Fibroblast of lung (primary cell): ENCODE results near the gene WDR72. TPM values are rescaled to one million over a fixed set of nuclear protein-coding genes. Genes with fewer than 3 reads are reported as not detected.

Experiments
- DNase-seq, 2 donors: peaks; one replicate each; pipeline versions ENCODE4 v3.0.0 to v3.0.0-alpha.2; 2010; ENCODE audit warnings: low read depth in 2 of 2
- H2AFZ ChIP-seq: 2 replicates; pipeline ENCODE4 v1.5.1; 2012; ENCODE audit warnings: low read length, control low read depth, inconsistent platforms
- H3K27ac ChIP-seq: 2 replicates; pipeline ENCODE4 v1.5.1; 2011; ENCODE audit warnings: low read length, control low read depth; ENCODE audit not compliant: insufficient read depth
- H3K27me3 ChIP-seq: 2 replicates; pipeline ENCODE4 v1.5.1; 2011; ENCODE audit warnings: mild to moderate bottlenecking, low read length; ENCODE audit not compliant: control insufficient read depth, insufficient read depth
- H3K36me3 ChIP-seq: 2 replicates; pipeline ENCODE4 v1.5.1; 2011; ENCODE audit warnings: low read length; ENCODE audit not compliant: control insufficient read depth, insufficient read depth
- H3K4me1 ChIP-seq: 2 replicates; pipeline ENCODE4 v1.5.1; 2011; ENCODE audit warnings: low read length; ENCODE audit not compliant: control insufficient read depth, insufficient read depth; ENCODE audit errors: extremely low read depth
- H3K4me2 ChIP-seq: 2 replicates; pipeline ENCODE4 v1.5.1; 2011; ENCODE audit warnings: low read length, control low read depth; ENCODE audit not compliant: insufficient read depth; ENCODE audit errors: extremely low read depth
- H3K4me3 ChIP-seq, 4 experiments: fragments of 200-600 bp in 1 of 4; sonication (generic) in 1 of 4; replicated peaks in 1 of 4; 2 replicates each; pipeline ENCODE4 v1.5.1; 2011 to 2016; ENCODE audit warnings: low read length in 4 of 4, low read depth in 3 of 4, mild to moderate bottlenecking in 3 of 4, control low read depth in 2 of 4, inconsistent platforms in 1 of 4, mixed read lengths in 1 of 4; ENCODE audit not compliant: insufficient read depth in 1 of 4; ENCODE audit errors: control extremely low read depth in 1 of 4
- H3K79me2 ChIP-seq: 2 replicates; pipeline ENCODE4 v1.5.1; 2012; ENCODE audit warnings: mild to moderate bottlenecking, low read length, inconsistent platforms; ENCODE audit not compliant: control insufficient read depth, insufficient read depth
- H3K9ac ChIP-seq: 2 replicates; pipeline ENCODE4 v1.5.1; 2011; ENCODE audit warnings: mild to moderate bottlenecking, low read length, control low read depth; ENCODE audit not compliant: insufficient read depth
- H3K9me3 ChIP-seq: 2 replicates; pipeline ENCODE4 v1.5.1; 2012; ENCODE audit warnings: low read depth, low read length; ENCODE audit not compliant: control insufficient read depth, insufficient read depth
- H4K20me1 ChIP-seq: 2 replicates; pipeline ENCODE4 v1.5.1; 2011; ENCODE audit warnings: low read length; ENCODE audit not compliant: control insufficient read depth, insufficient read depth; ENCODE audit errors: extremely low read depth
- CTCF ChIP-seq, 2 donors: IDR thresholded peaks in 1 of 2; conservative IDR thresholded peaks in 1 of 2; 1 replicate in 1 of 2; 2 replicates in 1 of 2; pipeline ENCODE4 v1.5.1; 2011 to 2012; ENCODE audit warnings: low read length in 2 of 2, control low read depth in 1 of 2, inconsistent platforms in 1 of 2, low read depth in 1 of 2, mild to moderate bottlenecking in 1 of 2
- EZH2 ChIP-seq: IDR thresholded peaks from 2 replicates; pipeline ENCODE4 v1.5.1; 2012; ENCODE audit warnings: low read length, control low read depth, mild to moderate bottlenecking; ENCODE audit errors: missing control alignments
- polyA plus RNA-seq, 2 donors: library from polyadenylated mRNA; depleted of rRNA in 1 of 2; stranded (reverse) in 1 of 2; unstranded in 1 of 2; fragments of >200 nt; gene quantifications; 2 replicates each; pipeline ENCODE4 v1.2.1, GENCODE V29; 2011 to 2012; ENCODE audit warnings: missing spikeins in 1 of 2
- total RNA-seq: library from RNA; depleted of rRNA; stranded (reverse); fragments of >200 nt; gene quantifications from 2 replicates; pipeline ENCODE4 v1.2.1, GENCODE V29; 2014

WDR72 gene
- total and polyA plus RNA-seq, 2 donors (not counting 1 experiment from before 2014, with no cell fraction given): not detected

DNA sequence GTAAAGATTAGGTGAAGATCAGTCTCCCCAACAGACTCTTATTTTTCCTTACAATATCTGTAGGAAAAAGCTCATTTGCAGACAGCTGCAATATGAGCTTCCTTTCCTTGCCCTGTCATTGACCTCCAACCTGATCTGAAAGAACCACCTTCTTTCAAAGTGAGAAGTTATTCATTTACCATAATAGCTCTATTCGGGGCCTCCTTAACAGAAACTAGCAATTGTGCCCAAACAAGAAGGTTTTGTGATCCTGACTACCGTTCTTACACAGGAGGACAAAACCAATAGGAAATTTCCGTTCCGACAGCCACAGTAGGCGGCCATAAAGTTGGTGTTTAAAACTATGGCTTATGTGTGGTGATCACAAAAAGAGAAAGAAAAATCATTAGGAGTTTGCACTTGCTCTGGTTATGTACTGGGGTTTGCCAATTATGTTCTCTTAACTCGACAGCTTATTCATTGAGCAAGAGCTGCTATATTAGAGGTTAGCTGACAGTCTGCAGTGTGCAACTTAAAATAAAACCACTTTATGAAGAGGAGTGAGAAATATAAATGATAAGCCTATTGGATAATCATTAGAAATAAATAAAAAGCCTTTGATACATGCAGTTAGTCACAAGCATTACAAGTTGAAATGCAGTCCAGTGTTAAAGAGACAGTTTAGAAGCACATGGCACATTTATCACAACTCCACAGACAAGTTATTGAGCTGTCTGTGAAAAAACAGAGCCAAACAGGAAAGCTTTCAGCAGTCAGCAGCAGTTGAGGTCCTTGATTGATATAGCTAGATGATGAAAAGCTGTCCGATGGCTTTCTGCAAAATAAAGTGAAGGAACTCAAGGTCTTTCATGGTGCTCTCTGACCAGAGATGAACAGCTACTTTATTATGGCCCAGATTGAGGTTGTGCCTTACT is 199.8 kb downstream of the WDR72 start:
- Histone ChIP-seq H3K27me3 (no peaks in the 10 kb centered on the region), H2AFZ (no peak overlapping the region), H3K27ac (no peak overlapping the region), H3K4me3 (no peak overlapping the region), H3K9ac (no peak overlapping the region), H3K79me2 (no peaks in the 10 kb centered on the region), H3K9me3 (no peaks in the 10 kb centered on the region), H3K36me3 (no peaks in the 10 kb centered on the region), H3K4me1 (no peaks in the 10 kb centered on the region), H3K4me2 (no peak overlapping the region), H4K20me1 (no peaks in the 10 kb centered on the region)
- no peak for DNase-seq
- TF ChIP-seq CTCF (conservative IDR thresholded peaks at IDR 0.05 in 1 of 2, IDR thresholded peaks at IDR 0.05 in 1 of 2; ENCODE audit: low read depth in 1 of 2, low read length in 2 of 2): no peak
- TF ChIP-seq EZH2: no peak

DNA sequence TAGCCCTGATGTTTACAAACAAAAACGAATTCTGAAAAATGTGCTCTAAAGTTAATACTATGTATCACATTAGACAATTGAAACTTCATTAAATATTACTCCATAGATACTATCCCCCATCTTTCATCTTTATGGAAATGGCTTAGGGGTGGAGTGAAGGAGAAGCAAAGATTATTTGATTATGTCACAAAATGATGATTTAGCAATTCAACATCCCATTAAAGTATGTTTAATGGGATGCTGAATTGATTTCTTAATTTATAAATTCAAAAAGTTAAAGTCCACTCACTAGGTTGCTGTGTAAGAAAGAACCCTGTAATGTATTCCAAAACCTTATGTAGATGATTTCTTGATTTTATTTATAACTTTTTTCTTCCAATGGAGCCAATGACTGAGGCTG is 201.1 kb downstream of the WDR72 start:
- no peaks in the 10 kb centered on the region for H3K27me3 ChIP-seq
- no peaks in the 10 kb centered on the region for H3K9me3 ChIP-seq
- H4K20me1 ChIP-seq: no peaks in the 10 kb centered on the region
- no peak for DNase-seq
- no peak overlapping the region for H3K27ac ChIP-seq
- no peaks in the 10 kb centered on the region for H3K36me3 ChIP-seq
- H3K9ac ChIP-seq: no peak overlapping the region
- H2AFZ ChIP-seq: no peak overlapping the region
- no peaks in the 10 kb centered on the region for H3K4me1 ChIP-seq
- TF ChIP-seq CTCF (conservative IDR thresholded peaks at IDR 0.05 in 1 of 2, IDR thresholded peaks at IDR 0.05 in 1 of 2; ENCODE audit: low read depth in 1 of 2, low read length in 2 of 2) (no peak), EZH2 (no peak)
- H3K79me2 ChIP-seq: no peaks in the 10 kb centered on the region
- no peak overlapping the region for H3K4me2 ChIP-seq
- no peak overlapping the region for H3K4me3 ChIP-seq

GRCh38 chr15:53555226-53555625 is 204.2 kb downstream of the WDR72 start:
- Histone ChIP-seq H2AFZ (no peak overlapping the region), H3K9ac (no peak overlapping the region), H3K9me3 (no peaks in the 10 kb centered on the region), H3K36me3 (no peaks in the 10 kb centered on the region), H3K27ac (no peak overlapping the region), H3K4me2 (no peak overlapping the region), H3K27me3 (no peaks in the 10 kb centered on the region), H3K4me1 (no peaks in the 10 kb centered on the region), H3K4me3 (no peak overlapping the region), H3K79me2 (no peaks in the 10 kb centered on the region), H4K20me1 (no peaks in the 10 kb centered on the region)
- no peak for DNase-seq
- TF ChIP-seq CTCF (conservative IDR thresholded peaks at IDR 0.05 in 1 of 2, IDR thresholded peaks at IDR 0.05 in 1 of 2; ENCODE audit: low read depth in 1 of 2, low read length in 2 of 2) (no peak), EZH2 (no peak)
